ENCODE results near the gene PKIB.

DNA sequence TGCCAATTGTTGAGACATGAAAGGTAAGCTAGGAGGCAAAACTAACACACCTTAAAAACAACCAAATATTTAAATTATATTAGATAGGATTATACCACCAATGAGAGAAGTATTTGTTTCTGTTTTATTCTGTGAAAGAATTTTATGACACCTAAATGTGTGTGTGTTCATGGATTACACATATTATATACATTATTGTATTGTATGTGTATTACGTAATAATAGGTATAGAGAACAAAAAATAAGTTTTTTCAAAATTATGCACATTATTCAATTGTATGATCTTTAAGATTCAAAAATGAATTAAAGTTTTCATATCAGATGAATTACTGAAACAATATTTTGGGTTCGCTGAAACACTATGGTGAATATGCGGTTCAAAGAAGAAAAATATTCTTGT is 85.0 kb downstream of the PKIB start:
- no peak for TF ChIP-seq EP300 (IDR thresholded peaks at IDR 0.05)
- TF ChIP-seq POLR2A (IDR thresholded peaks at IDR 0.05), result no peak
- TF ChIP-seq, protein P1, sequence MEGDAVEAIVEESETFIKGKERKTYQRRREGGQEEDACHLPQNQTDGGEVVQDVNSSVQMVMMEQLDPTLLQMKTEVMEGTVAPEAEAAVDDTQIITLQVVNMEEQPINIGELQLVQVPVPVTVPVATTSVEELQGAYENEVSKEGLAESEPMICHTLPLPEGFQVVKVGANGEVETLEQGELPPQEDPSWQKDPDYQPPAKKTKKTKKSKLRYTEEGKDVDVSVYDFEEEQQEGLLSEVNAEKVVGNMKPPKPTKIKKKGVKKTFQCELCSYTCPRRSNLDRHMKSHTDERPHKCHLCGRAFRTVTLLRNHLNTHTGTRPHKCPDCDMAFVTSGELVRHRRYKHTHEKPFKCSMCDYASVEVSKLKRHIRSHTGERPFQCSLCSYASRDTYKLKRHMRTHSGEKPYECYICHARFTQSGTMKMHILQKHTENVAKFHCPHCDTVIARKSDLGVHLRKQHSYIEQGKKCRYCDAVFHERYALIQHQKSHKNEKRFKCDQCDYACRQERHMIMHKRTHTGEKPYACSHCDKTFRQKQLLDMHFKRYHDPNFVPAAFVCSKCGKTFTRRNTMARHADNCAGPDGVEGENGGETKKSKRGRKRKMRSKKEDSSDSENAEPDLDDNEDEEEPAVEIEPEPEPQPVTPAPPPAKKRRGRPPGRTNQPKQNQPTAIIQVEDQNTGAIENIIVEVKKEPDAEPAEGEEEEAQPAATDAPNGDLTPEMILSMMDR (IDR thresholded peaks at IDR 0.05), result no peak
